IPS DF 6.9 (cell line): ENCODE measurements around the gene GAN.

Source experiments
- DNase-seq: peaks from one replicate; pipeline ENCODE4 v3.0.0-alpha.2; 2013; ENCODE audit warnings: low read depth, low spot score
- H3K27ac ChIP-seq: one replicate; pipeline ENCODE4 v1.5.1; 2013; ENCODE audit warnings: low read length, control low read depth
- H3K27me3 ChIP-seq: 2 replicates; pipeline ENCODE4 v1.6.1; 2013; ENCODE audit warnings: mild to moderate bottlenecking, low read length; ENCODE audit not compliant: control insufficient read depth, insufficient read depth
- H3K36me3 ChIP-seq: 2 replicates; pipeline ENCODE4 v1.6.1; 2013; ENCODE audit warnings: low read length; ENCODE audit not compliant: control insufficient read depth, insufficient read depth
- H3K4me1 ChIP-seq: 2 replicates; pipeline ENCODE4 v1.6.1; 2013; ENCODE audit warnings: low read length; ENCODE audit not compliant: control insufficient read depth, insufficient read depth
- H3K4me3 ChIP-seq: 2 replicates; pipeline ENCODE4 v1.5.1; 2013; ENCODE audit warnings: mild to moderate bottlenecking, low read length
- H3K9me3 ChIP-seq: 2 replicates; pipeline ENCODE4 v1.6.1; 2013; ENCODE audit warnings: low read length, inconsistent platforms; ENCODE audit not compliant: control insufficient read depth, insufficient read depth
- WGBS: extraction: QIAGEN DNeasy Blood & Tissue Kit; methylation state at CpG from one replicate; pipeline ENCODE4 v1.1.7; 2013; ENCODE audit warnings: mixed read lengths, missing lambda C conversion rate; ENCODE audit not compliant: insufficient read length, insufficient coverage; 5-methylcytosine and 5-hydroxymethylcytosine counted together

The GAN gene

GRCh38 chr16:81314603-81315270 lies at the start of gene GAN:
TSS of gene GAN (plus strand) at chr16:81314962. CDS start at chr16:81315114, 152 bp downstream.
- no peaks in the 10 kb centered on the region for H3K27me3 ChIP-seq
- no peaks in the 10 kb centered on the region for H3K9me3 ChIP-seq
- no peaks in the 10 kb centered on the region for H3K36me3 ChIP-seq
- no CpG with 5 or more reads among the region's 75 CpGs for WGBS
- peaks cover 2% of the 10 kb centered on the region; the same call in 1 of the 2 replicates for H3K4me1 ChIP-seq
- DNase-seq: peak; percentile 73
- H3K4me3 ChIP-seq: peak within 1 kb of the TSS; percentile 72
- no peak within 1 kb of the TSS for H3K27ac ChIP-seq

- Histone ChIP-seq H3K36me3 (no peaks in the 10 kb centered on the region), H3K4me1 (no peaks in the 10 kb centered on the region), H3K27ac (no peak overlapping the region), H3K4me3 (no peak overlapping the region), H3K27me3 (no peaks in the 10 kb centered on the region), H3K9me3 (no peaks in the 10 kb centered on the region)
- no peak for DNase-seq
- 100% methylated on average over 2 of the region's 2 CpGs for WGBS
Measured at GRCh38 chr16:81265052-81265451, 49.7 kb upstream of the GAN start.

GRCh38 chr16:81265658-81266451 lies 48.9 kb upstream of the GAN start:
- Histone ChIP-seq H3K4me1 (no peaks in the 10 kb centered on the region), H3K36me3 (no peaks in the 10 kb centered on the region), H3K27ac (no peak overlapping the region), H3K9me3 (no peaks in the 10 kb centered on the region), H3K27me3 (no peaks in the 10 kb centered on the region), H3K4me3 (no peak overlapping the region)
- 100% methylated on average over 2 of the region's 5 CpGs for WGBS
- DNase-seq: no peak

- Histone ChIP-seq H3K27me3 (no peaks in the 10 kb centered on the region), H3K4me1 (no peaks in the 10 kb centered on the region), H3K4me3 (no peak overlapping the region), H3K27ac (no peak overlapping the region), H3K9me3 (no peaks in the 10 kb centered on the region), H3K36me3 (no peaks in the 10 kb centered on the region)
- no CpG with 5 or more reads among the region's 7 CpGs for WGBS
- no peak for DNase-seq
Measured at GRCh38 chr16:81266680-81267095, 48.1 kb upstream of the GAN start.

GRCh38 chr16:81268509-81268908 lies 46.3 kb upstream of the GAN start:
- Histone ChIP-seq H3K27ac (no peak overlapping the region), H3K4me1 (no peaks in the 10 kb centered on the region), H3K9me3 (no peaks in the 10 kb centered on the region), H3K27me3 (no peaks in the 10 kb centered on the region), H3K36me3 (no peaks in the 10 kb centered on the region), H3K4me3 (no peak overlapping the region)
- no peak for DNase-seq
- no CpG with 5 or more reads among the region's 5 CpGs for WGBS

GRCh38 chr16:81273223-81273950 lies 41.4 kb upstream of the GAN start:
- Histone ChIP-seq H3K36me3 (no peaks in the 10 kb centered on the region), H3K27ac (no peak overlapping the region), H3K4me1 (no peaks in the 10 kb centered on the region), H3K4me3 (no peak overlapping the region), H3K27me3 (no peaks in the 10 kb centered on the region), H3K9me3 (no peaks in the 10 kb centered on the region)
- DNase-seq: no peak
- no CpG with 5 or more reads among the region's 10 CpGs for WGBS

GRCh38 chr16:81275064-81275532 lies 39.7 kb upstream of the GAN start:
- no peak for DNase-seq
- Histone ChIP-seq H3K27me3 (no peaks in the 10 kb centered on the region), H3K4me3 (no peak overlapping the region), H3K9me3 (no peaks in the 10 kb centered on the region), H3K4me1 (no peaks in the 10 kb centered on the region), H3K27ac (no peak overlapping the region), H3K36me3 (no peaks in the 10 kb centered on the region)
- WGBS: no CpG with 5 or more reads among the region's 9 CpGs

GRCh38 chr16:81275795-81276194 lies 39.0 kb upstream of the GAN start:
- no CpG with 5 or more reads among the region's 9 CpGs for WGBS
- Histone ChIP-seq H3K4me3 (no peak overlapping the region), H3K36me3 (no peaks in the 10 kb centered on the region), H3K27me3 (no peaks in the 10 kb centered on the region), H3K4me1 (no peaks in the 10 kb centered on the region), H3K27ac (no peak overlapping the region), H3K9me3 (no peaks in the 10 kb centered on the region)
- DNase-seq: no peak

GRCh38 chr16:81276323-81276722 lies 38.4 kb upstream of the GAN start:
- no peak for DNase-seq
- Histone ChIP-seq H3K36me3 (no peaks in the 10 kb centered on the region), H3K4me1 (no peaks in the 10 kb centered on the region), H3K4me3 (no peak overlapping the region), H3K27ac (no peak overlapping the region), H3K9me3 (no peaks in the 10 kb centered on the region), H3K27me3 (no peaks in the 10 kb centered on the region)
- no CpG with 5 or more reads among the region's 3 CpGs for WGBS

GRCh38 chr16:81277541-81278080 lies 37.2 kb upstream of the GAN start:
- Histone ChIP-seq H3K27ac (no peak overlapping the region), H3K9me3 (no peaks in the 10 kb centered on the region), H3K4me3 (no peak overlapping the region), H3K27me3 (no peaks in the 10 kb centered on the region), H3K4me1 (no peaks in the 10 kb centered on the region), H3K36me3 (no peaks in the 10 kb centered on the region)
- WGBS: no CpG with 5 or more reads among the region's 6 CpGs
- DNase-seq: no peak
